ENCODE data around the gene DDAH1. TPM values are rescaled to one million over a fixed set of nuclear protein-coding genes. Genes with fewer than 3 reads are reported as not detected.

The DDAH1 gene
- total and polyA plus RNA-seq, 2 of the 4 experiments (the other 2 are of a cell fraction), result 78.0 to 94.5 TPM

DNA sequence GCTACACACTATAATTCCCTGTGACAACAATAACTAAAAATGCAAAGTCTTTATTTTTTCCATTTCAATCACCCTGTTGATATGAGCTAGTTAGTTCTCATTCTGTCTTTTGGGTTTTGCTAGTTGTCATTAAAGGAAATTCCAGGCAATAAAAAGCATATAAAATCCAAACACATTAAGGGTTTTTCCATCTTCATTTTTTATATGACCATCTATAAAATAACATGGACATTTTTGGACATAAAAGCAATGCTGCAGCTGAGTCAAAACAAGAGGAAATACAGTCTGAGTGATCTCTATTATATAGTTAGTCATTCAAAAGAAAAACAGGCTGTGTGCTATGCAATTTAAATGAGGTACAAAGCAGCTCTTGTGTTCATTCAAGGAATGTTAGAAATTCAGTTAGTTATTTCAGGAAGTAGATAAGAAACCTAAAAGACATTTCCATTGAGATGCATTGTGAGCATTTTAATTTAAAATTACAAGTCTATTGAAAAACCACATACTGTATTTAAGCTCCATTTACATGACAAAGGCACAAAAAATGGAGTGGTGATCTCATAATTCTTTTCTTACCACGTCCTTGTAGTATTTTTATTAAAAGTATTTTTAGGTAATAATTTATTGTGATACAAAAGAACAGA, 121.2 kb downstream of the DDAH1 start:
- Histone ChIP-seq H4K5ac (ENCODE audit: low read depth, low read length) (peak overlapping the region; percentile 42; the same call in 1 of the 2 replicates), H3K27ac (ENCODE audit: insufficient read depth, low read length) (peak overlapping the region; percentile 86; the same call in 1 of the 2 replicates), H2AK9ac (replicated peaks; ENCODE audit: low read depth, low read length, poor library complexity) (no peak overlapping the region), H2AK5ac (ENCODE audit: low read depth, low read length) (no peak overlapping the region), H3K4me1 (ENCODE audit: control insufficient read depth, insufficient read depth, low read length) (peaks cover 11% of the 10 kb centered on the region), H3K18ac (ENCODE audit: low read depth, low read length) (peak overlapping the region; percentile 49; the same call in 1 of the 2 replicates), H3K4me2 (ENCODE audit: low read depth, low read length) (peak overlapping the region; percentile 13; the same call in 1 of the 2 replicates), H3K9ac (ENCODE audit: low read depth, low read length) (peak overlapping the region; percentile 75; the same call in 1 of the 2 replicates), H4K91ac (ENCODE audit: insufficient read depth, low read depth, low read length) (peak overlapping the region; percentile 79; the same call in 1 of the 2 replicates), H3K9me3 (ENCODE audit: control insufficient read depth, insufficient read depth, low read length) (no peaks in the 10 kb centered on the region), H3K4ac (ENCODE audit: low read depth, low read length) (peak overlapping the region; percentile 76; the same call in 1 of the 2 replicates), H3K36me3 (ENCODE audit: control insufficient read depth, insufficient read depth, low read length) (peaks cover 5% of the 10 kb centered on the region; the same call in 1 of the 2 replicates), H4K8ac (ENCODE audit: low read depth in 2 of 2, low read length in 2 of 2) (peak overlapping the region; percentile 64 to 85), H3K14ac (replicated peaks; ENCODE audit: low read depth, low read length) (peak overlapping the region; percentile 57; the same call in 1 of the 2 replicates), H3K56ac (ENCODE audit: extremely low read depth, insufficient read depth, low read length) (peak overlapping the region; percentile 33), H2BK15ac (ENCODE audit: low read depth, low read length) (peak overlapping the region; percentile 93; the same call in 1 of the 3 replicates), H2BK120ac (ENCODE audit: low read depth, low read length) (peak overlapping the region; percentile 77; the same call in 1 of the 2 replicates), H3K4me3 (ENCODE audit: insufficient read depth, low read depth, low read length) (no peak overlapping the region), H4K20me1 (ENCODE audit: insufficient read depth, low read length) (no peaks in the 10 kb centered on the region), H3K79me1 (ENCODE audit: low read depth in 1 of 2, low read length in 2 of 2) (peaks cover 41 to 63% of the 10 kb centered on the region in 2 experiments), H3K27me3 (ENCODE audit: control insufficient read depth, insufficient read depth, low read length) (no peaks in the 10 kb centered on the region), H2BK5ac (ENCODE audit: low read depth, low read length, poor library complexity, severe bottlenecking) (peak overlapping the region; percentile 85), H3K23ac (ENCODE audit: low read depth, low read length) (peak overlapping the region; percentile 19; the same call in 1 of the 2 replicates), H2AFZ (replicated peaks; ENCODE audit: low read length, poor library complexity) (no peak overlapping the region), H2BK20ac (ENCODE audit: low read depth, low read length) (peak overlapping the region; percentile 70; the same call in 1 of the 2 replicates), H3K9me1 (ENCODE audit: insufficient read depth, low read length) (peaks cover 7% of the 10 kb centered on the region)
- no CpG with 5 or more reads among the region's 1 CpG for WGBS, 2 experiments (ENCODE audit: extremely low coverage in 2 of 2, insufficient read length in 1 of 2)
- in situ Hi-C loops (cut with MboI; ENCODE audit: low sequenced_read_pairs) (no loop called here), dilution Hi-C loops (cut with HindIII; ENCODE audit: low sequenced_read_pairs, unreplicated experiment) (no loop called here), intact Hi-C loops (cut with micrococcal nuclease) (no loop called here)
- DNase-seq (peak; percentile 82), ATAC-seq (ENCODE audit: low read depth) (peak; percentile 79)
- ChIA-PET CTCF (interaction anchor here (0.6 to 2.0 kb wide), 9 partner anchors 15 to 140 kb away, joined by 3 to 6 read pairs (median 3); no protein-coding TSS in a partner anchor), POLR2A (ENCODE audit: unreplicated experiment) (interaction anchor here (0.7 kb wide), 1 partner anchor 15 kb away, joined by 3 read pairs; no protein-coding TSS in a partner anchor)
- BruUV-seq (replicated peaks), result TSS peak; percentile 5
- no peak for TF ChIP-seq BHLHE40 (IDR thresholded peaks at IDR 0.05; ENCODE audit: low read depth, low read length)
- no peak for TF ChIP-seq NFE2L2 (IDR thresholded peaks at IDR 0.05; ENCODE audit: low read depth, low read length)
- TF ChIP-seq POLR2A (IDR thresholded peaks at IDR 0.05; ENCODE audit: low read depth, low read length), result no peak
- 0 out of 2 replicates have a peak, but pooled peaks have one; percentile 8 for TF ChIP-seq RAD21 (IDR thresholded peaks at IDR 0.05; ENCODE audit: low read length)
- no peak for TF ChIP-seq MAZ (IDR thresholded peaks at IDR 0.05; ENCODE audit: borderline replicate concordance, low read depth, low read length)
